Measurements from ENCODE around the gene BMP6. TPM values are rescaled to one million over a fixed set of nuclear protein-coding genes. Genes with fewer than 3 reads are reported as not detected.
"Not testable (repeated sequence)": the region's sequence is repeated elsewhere in the genome, so short reads cannot be mapped to it uniquely, and the experiment has no call there.

BMP6 gene
- total and polyA plus RNA-seq, 2 donors: 0.19 to 0.82 TPM

DNA sequence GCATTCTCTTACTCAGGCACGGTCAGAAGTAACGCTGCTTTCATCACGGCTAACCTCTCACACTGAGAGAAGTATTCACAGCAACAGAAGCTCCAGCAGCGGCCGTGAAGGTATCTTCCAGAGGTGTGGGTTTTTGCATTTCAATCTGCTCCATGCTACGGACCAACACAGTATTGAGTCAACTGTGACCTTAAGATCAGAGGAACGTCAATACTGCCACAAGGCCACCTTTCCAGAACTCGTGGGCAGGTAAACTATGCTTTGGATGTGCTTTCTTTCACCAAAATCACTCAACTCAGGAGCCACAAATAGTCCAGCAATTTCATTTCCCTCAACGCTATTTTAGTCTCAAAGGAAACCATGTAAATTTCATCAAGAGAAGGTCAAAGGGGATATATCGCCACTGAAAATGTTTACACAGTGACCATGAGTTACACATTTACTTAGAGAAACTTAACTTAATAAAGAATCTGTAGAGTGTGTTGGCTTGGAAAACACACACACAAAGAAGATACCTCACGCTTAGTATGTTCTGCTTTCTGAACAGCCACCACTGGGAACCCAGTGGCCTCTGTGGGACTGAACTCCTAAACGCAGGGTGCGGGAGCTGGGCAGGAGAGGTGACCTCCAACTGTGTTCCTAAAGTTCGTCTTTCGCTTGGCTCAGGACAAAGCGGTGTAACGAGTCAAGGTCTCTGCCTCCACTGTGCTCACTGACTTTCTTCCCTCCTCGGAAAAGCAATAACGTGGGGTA lies 156.8 kb downstream of the BMP6 start:
- Histone ChIP-seq H3K4me1 (ENCODE audit: control insufficient read depth in 2 of 2, insufficient read depth in 2 of 2, low read length in 2 of 2) (no peaks in the 10 kb centered on the region), H3K4me3 (ENCODE audit: low read length in 2 of 2) (no peak overlapping the region), H3K27me3 (ENCODE audit: control insufficient read depth in 2 of 2, insufficient read depth in 1 of 2, low read length in 1 of 2) (no peaks in the 10 kb centered on the region), H3K27ac (ENCODE audit: low read depth in 1 of 2, low read length in 1 of 2) (no peak overlapping the region), H3K36me3 (ENCODE audit: control insufficient read depth in 2 of 2, insufficient read depth in 2 of 2, low read length in 1 of 2) (peaks cover 32 to 44% of the 10 kb centered on the region in 2 donors), H3K9me3 (ENCODE audit: control insufficient read depth in 2 of 2, insufficient read depth in 1 of 2, low read length in 1 of 2) (no peaks in the 10 kb centered on the region)
- DNase-seq (ENCODE audit: low read depth in 6 of 9, low spot score in 9 of 9): no peak
- 95% methylated on average over 19 of the region's 19 CpGs for WGBS

- H3K36me3 ChIP-seq (ENCODE audit: control insufficient read depth in 2 of 2, insufficient read depth in 2 of 2, low read length in 1 of 2): peaks cover 38 to 48% of the 10 kb centered on the region in 2 donors
- no peak overlapping the region for H3K4me3 ChIP-seq (ENCODE audit: low read length in 2 of 2)
- no peak for DNase-seq (ENCODE audit: low read depth in 6 of 9, low spot score in 9 of 9)
- no peaks in the 10 kb centered on the region for H3K9me3 ChIP-seq (ENCODE audit: control insufficient read depth in 2 of 2, insufficient read depth in 1 of 2, low read length in 1 of 2)
- 97% methylated on average over 8 of the region's 8 CpGs for WGBS
- H3K27me3 ChIP-seq (ENCODE audit: control insufficient read depth in 2 of 2, insufficient read depth in 1 of 2, low read length in 1 of 2): no peaks in the 10 kb centered on the region
- no peak overlapping the region for H3K27ac ChIP-seq (ENCODE audit: low read depth in 1 of 2, low read length in 1 of 2)
- no peaks in the 10 kb centered on the region for H3K4me1 ChIP-seq (ENCODE audit: control insufficient read depth in 2 of 2, insufficient read depth in 2 of 2, low read length in 2 of 2)
These were observed 157.5 kb downstream of the BMP6 start for GRCh38 chr6:7883381-7883780.

DNA sequence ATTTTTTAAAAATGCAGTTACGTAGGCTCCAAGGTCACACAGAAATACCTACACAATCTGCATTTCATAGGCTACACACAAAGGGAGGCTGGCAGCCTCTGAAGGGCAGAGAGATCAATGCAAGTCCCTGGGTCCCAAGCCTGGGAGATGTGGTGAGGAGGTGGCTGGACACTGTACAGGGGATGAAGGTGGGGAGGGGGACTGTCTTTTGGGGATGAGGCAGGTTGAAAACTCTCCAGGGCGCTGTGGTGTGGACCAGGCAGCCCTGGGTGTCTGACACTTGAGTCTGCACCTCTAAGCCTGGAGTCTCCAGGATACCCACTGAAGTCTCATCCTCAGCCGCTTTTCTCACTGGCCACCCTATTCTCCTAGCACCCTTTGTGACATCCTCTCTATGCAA lies 160.2 kb downstream of the BMP6 start:
- no peak for DNase-seq (ENCODE audit: low read depth in 6 of 9, low spot score in 9 of 9)
- H3K27me3 ChIP-seq (ENCODE audit: control insufficient read depth in 2 of 2, insufficient read depth in 1 of 2, low read length in 1 of 2): no peaks in the 10 kb centered on the region
- WGBS: over 99% methylated on average over 3 of the region's 3 CpGs

GRCh38 chr6:7887278-7887991 lies 161.5 kb downstream of the BMP6 start:
- H3K27me3 ChIP-seq (ENCODE audit: control insufficient read depth in 2 of 2, insufficient read depth in 1 of 2, low read length in 1 of 2): no peaks in the 10 kb centered on the region
- no peak overlapping the region for H3K27ac ChIP-seq (ENCODE audit: low read depth in 1 of 2, low read length in 1 of 2)
- H3K4me3 ChIP-seq (ENCODE audit: low read length in 2 of 2): no peak overlapping the region
- H3K4me1 ChIP-seq (ENCODE audit: control insufficient read depth in 2 of 2, insufficient read depth in 2 of 2, low read length in 2 of 2): no peaks in the 10 kb centered on the region
- DNase-seq (ENCODE audit: low read depth in 6 of 9, low spot score in 9 of 9): no peak
- WGBS: 98% methylated on average over 21 of the region's 21 CpGs
- peaks cover 34 to 59% of the 10 kb centered on the region in 2 donors for H3K36me3 ChIP-seq (ENCODE audit: control insufficient read depth in 2 of 2, insufficient read depth in 2 of 2, low read length in 1 of 2)
- no peaks in the 10 kb centered on the region for H3K9me3 ChIP-seq (ENCODE audit: control insufficient read depth in 2 of 2, insufficient read depth in 1 of 2, low read length in 1 of 2)

More for the DNA sequence above, 160.2 kb downstream of the BMP6 start:
- Histone ChIP-seq H3K4me3 (ENCODE audit: low read length in 2 of 2) (no peak overlapping the region), H3K4me1 (ENCODE audit: control insufficient read depth in 2 of 2, insufficient read depth in 2 of 2, low read length in 2 of 2) (no peaks in the 10 kb centered on the region), H3K9me3 (ENCODE audit: control insufficient read depth in 2 of 2, insufficient read depth in 1 of 2, low read length in 1 of 2) (no peaks in the 10 kb centered on the region), H3K36me3 (ENCODE audit: control insufficient read depth in 2 of 2, insufficient read depth in 2 of 2, low read length in 1 of 2) (peaks cover 43 to 56% of the 10 kb centered on the region in 2 donors), H3K27ac (ENCODE audit: low read depth in 1 of 2, low read length in 1 of 2) (no peak overlapping the region)

GRCh38 chr6:7888587-7889357 lies 162.9 kb downstream of the BMP6 start:
- DNase-seq (ENCODE audit: low read depth in 6 of 9, low spot score in 9 of 9): no peak
- no peaks in the 10 kb centered on the region for H3K27me3 ChIP-seq (ENCODE audit: control insufficient read depth in 2 of 2, insufficient read depth in 1 of 2, low read length in 1 of 2)
- WGBS: 97% methylated on average over 25 of the region's 25 CpGs
- peaks cover 27 to 62% of the 10 kb centered on the region in 2 donors for H3K36me3 ChIP-seq (ENCODE audit: control insufficient read depth in 2 of 2, insufficient read depth in 2 of 2, low read length in 1 of 2)
- H3K4me1 ChIP-seq (ENCODE audit: control insufficient read depth in 2 of 2, insufficient read depth in 2 of 2, low read length in 2 of 2): no peaks in the 10 kb centered on the region
- no peaks in the 10 kb centered on the region for H3K9me3 ChIP-seq (ENCODE audit: control insufficient read depth in 2 of 2, insufficient read depth in 1 of 2, low read length in 1 of 2)
- H3K4me3 ChIP-seq (ENCODE audit: low read length in 2 of 2): no peak overlapping the region
- H3K27ac ChIP-seq (ENCODE audit: low read depth in 1 of 2, low read length in 1 of 2): no peak overlapping the region

DNA sequence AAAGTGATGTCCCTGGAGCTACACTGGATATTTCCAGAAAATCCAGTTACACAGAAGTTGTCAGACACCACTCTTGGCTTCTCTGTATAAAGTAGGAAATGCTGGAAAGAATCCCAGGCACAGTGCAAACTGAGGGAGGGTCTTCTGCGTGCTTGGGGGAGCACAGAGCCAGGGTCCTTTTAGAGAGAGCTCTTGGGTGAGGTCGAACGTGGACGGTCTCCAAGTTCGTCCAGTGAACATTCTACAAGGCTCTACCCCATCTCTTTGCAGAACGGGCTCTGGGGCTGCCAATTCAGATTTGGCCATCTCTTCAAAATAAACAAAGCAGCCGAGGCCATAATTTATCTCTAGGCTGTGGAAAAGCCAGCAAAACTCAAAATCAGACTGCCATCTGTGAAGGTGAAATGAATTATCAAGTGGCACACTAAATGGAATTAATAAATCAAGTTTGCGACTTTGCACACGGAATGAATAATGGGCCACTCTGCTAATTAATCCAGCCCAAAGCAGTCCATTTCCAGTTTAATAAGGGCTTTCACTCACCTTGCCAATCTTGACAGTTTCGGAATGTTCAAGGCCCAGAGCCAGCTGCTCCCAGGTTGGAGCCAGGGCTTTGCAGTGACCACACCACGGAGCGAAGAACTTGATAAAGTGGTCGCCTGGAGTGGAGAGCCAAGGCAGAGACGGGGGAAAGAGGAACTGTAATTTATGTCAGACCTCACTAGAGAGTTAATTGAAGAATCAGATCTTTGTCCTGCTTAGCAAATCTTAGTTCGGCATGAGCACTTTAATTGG lies 165.4 kb downstream of the BMP6 start:
- DNase-seq (ENCODE audit: low read depth in 6 of 9, low spot score in 9 of 9): no peak
- Histone ChIP-seq H3K27me3 (ENCODE audit: control insufficient read depth in 2 of 2, insufficient read depth in 1 of 2, low read length in 1 of 2) (no peaks in the 10 kb centered on the region), H3K4me1 (ENCODE audit: control insufficient read depth in 2 of 2, insufficient read depth in 2 of 2, low read length in 2 of 2) (no peaks in the 10 kb centered on the region), H3K36me3 (ENCODE audit: control insufficient read depth in 2 of 2, insufficient read depth in 2 of 2, low read length in 1 of 2) (peaks cover 21 to 52% of the 10 kb centered on the region in 2 donors), H3K9me3 (ENCODE audit: control insufficient read depth in 2 of 2, insufficient read depth in 1 of 2, low read length in 1 of 2) (no peaks in the 10 kb centered on the region), H3K27ac (ENCODE audit: low read depth in 1 of 2, low read length in 1 of 2) (no peak overlapping the region), H3K4me3 (ENCODE audit: low read length in 2 of 2) (no peak overlapping the region)
- 97% methylated on average over 15 of the region's 15 CpGs for WGBS

DNA sequence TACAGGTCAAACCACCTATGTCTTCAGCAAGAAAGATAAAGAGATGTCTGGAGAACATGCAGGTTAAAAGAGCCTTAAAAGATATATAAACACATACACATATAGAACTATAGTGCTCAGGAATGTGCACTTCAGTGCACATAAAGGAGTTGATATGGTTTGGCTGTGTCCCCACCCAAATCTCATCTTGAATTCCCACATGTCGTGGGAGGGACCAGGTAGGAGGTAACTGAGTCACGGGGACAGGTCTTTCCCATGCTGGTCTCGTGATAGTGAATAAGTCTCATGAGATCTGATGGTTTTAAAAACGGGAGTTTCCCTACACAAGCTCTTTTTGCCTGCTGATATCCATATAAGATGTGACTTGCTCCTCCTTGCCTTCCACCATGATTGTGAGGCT lies 166.5 kb downstream of the BMP6 start:
- H3K4me3 ChIP-seq (ENCODE audit: low read length in 2 of 2); DNase-seq (ENCODE audit: low read depth in 6 of 9, low spot score in 9 of 9); H3K27me3 ChIP-seq (ENCODE audit: control insufficient read depth in 2 of 2, insufficient read depth in 1 of 2, low read length in 1 of 2); H3K9me3 ChIP-seq (ENCODE audit: control insufficient read depth in 2 of 2, insufficient read depth in 1 of 2, low read length in 1 of 2); H3K27ac ChIP-seq (ENCODE audit: low read depth in 1 of 2, low read length in 1 of 2); H3K4me1 ChIP-seq (ENCODE audit: control insufficient read depth in 2 of 2, insufficient read depth in 2 of 2, low read length in 2 of 2): not testable (repeated sequence)
- WGBS: 96% methylated on average over 4 of the region's 4 CpGs
- H3K36me3 ChIP-seq (ENCODE audit: control insufficient read depth in 2 of 2, insufficient read depth in 2 of 2, low read length in 1 of 2): peaks cover 24 to 50% of the 10 kb centered on the region in 2 donors

GRCh38 chr6:7893342-7893741 lies 167.4 kb downstream of the BMP6 start:
- Histone ChIP-seq H3K9me3 (ENCODE audit: control insufficient read depth in 2 of 2, insufficient read depth in 1 of 2, low read length in 1 of 2) (no peaks in the 10 kb centered on the region), H3K27me3 (ENCODE audit: control insufficient read depth in 2 of 2, insufficient read depth in 1 of 2, low read length in 1 of 2) (no peaks in the 10 kb centered on the region), H3K36me3 (ENCODE audit: control insufficient read depth in 2 of 2, insufficient read depth in 2 of 2, low read length in 1 of 2) (peaks cover 21 to 46% of the 10 kb centered on the region in 2 donors), H3K4me3 (ENCODE audit: low read length in 2 of 2) (no peak overlapping the region), H3K4me1 (ENCODE audit: control insufficient read depth in 2 of 2, insufficient read depth in 2 of 2, low read length in 2 of 2) (no peaks in the 10 kb centered on the region), H3K27ac (ENCODE audit: low read depth in 1 of 2, low read length in 1 of 2) (no peak overlapping the region)
- no peak for DNase-seq (ENCODE audit: low read depth in 6 of 9, low spot score in 9 of 9)
- WGBS: 98% methylated on average over 12 of the region's 12 CpGs
